HEK293T (cell line): Measurements from ENCODE around the gene SLC22A5.

Source experiments
- CTCF ChIA-PET: fragments of 350-600 bp; formaldehyde crosslinking; extraction: SDS; loops from one replicate; lab custom pipeline; 2021; ENCODE audit warnings: antibody characterized with exemption, inconsistent platforms; lab: Yijun Ruan, JAX
- POLR2A ChIA-PET: fragments of 350-600 bp; formaldehyde crosslinking; extraction: SDS; loops from one replicate; lab custom pipeline; 2020; ENCODE audit warnings: antibody characterized with exemption, inconsistent platforms; lab: Yijun Ruan, JAX
- DNase-seq: peaks from one replicate; pipeline ENCODE4 v3.0.0; 2012; ENCODE audit warnings: mixed read lengths; ENCODE audit errors: extremely low spot score
- BHLHE40 ChIP-seq: fragments of 450-650 bp; IDR thresholded peaks from 2 replicates; pipeline ENCODE4 v1.6.1; 2016; ENCODE audit warnings: mild to moderate bottlenecking, moderate library complexity, borderline replicate concordance
- CTBP1 ChIP-seq: fragments of 450-650 bp; IDR thresholded peaks from 2 replicates; pipeline ENCODE4 v1.6.1; 2016; ENCODE audit warnings: borderline replicate concordance
- ELF4 ChIP-seq: fragments of 450-650 bp; IDR thresholded peaks from 2 replicates; pipeline ENCODE4 v1.6.1; 2017; ENCODE audit warnings: antibody characterized with exemption
- FOXA1 ChIP-seq: fragments of 450-650 bp; IDR thresholded peaks from 2 replicates; pipeline ENCODE4 v1.6.1; 2016; ENCODE audit warnings: mild to moderate bottlenecking
- HDGF ChIP-seq: fragments of 450-650 bp; IDR thresholded peaks from 2 replicates; pipeline ENCODE4 v1.6.1; 2017; ENCODE audit warnings: antibody characterized with exemption, borderline replicate concordance
- L3MBTL2 ChIP-seq: fragments of 450-650 bp; conservative IDR thresholded peaks from 2 replicates; pipeline ENCODE4 v1.6.1; 2016; ENCODE audit warnings: mild to moderate bottlenecking
- LEF1 ChIP-seq: fragments of 450-650 bp; IDR thresholded peaks from 2 replicates; pipeline ENCODE4 v1.6.1; 2017; ENCODE audit warnings: mild to moderate bottlenecking, borderline replicate concordance
- NFRKB ChIP-seq: fragments of 450-650 bp; IDR thresholded peaks from 2 replicates; pipeline ENCODE4 v1.6.1; 2016; ENCODE audit warnings: mild to moderate bottlenecking, moderate library complexity
- SP1 ChIP-seq: fragments of 450-650 bp; IDR thresholded peaks from 2 replicates; pipeline ENCODE4 v1.6.1; 2017
- SUZ12 ChIP-seq: fragments of 450-650 bp; IDR thresholded peaks from 2 replicates; pipeline ENCODE4 v1.6.1; 2016; ENCODE audit warnings: mild to moderate bottlenecking
- TARDBP ChIP-seq: fragments of 450-650 bp; IDR thresholded peaks from 2 replicates; pipeline ENCODE4 v1.6.1; 2016
- ZNF384 ChIP-seq: fragments of 450-650 bp; IDR thresholded peaks from 2 replicates; pipeline ENCODE4 v1.6.1; 2016

The SLC22A5 gene

DNA sequence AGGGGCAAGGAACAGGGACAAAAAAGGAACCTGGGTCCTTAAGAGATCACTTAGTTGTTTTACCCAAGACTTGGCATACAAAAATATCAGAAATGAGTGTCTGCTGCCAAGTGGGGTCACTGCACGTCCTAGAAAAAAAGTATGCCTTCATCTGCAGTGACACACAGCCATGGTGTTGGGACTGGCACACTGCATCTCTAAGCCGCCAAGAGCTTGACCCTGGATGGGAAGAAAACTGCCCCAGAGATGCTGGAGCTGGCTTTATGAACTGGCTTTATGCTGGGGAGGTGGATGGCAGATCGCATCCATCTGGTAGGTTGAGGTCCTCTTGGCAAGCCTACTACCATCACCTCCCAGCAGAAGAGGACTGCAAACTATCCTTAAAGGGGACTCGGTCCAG lies 69.4 kb downstream of the SLC22A5 start:
- CTCF ChIA-PET, result no interaction called here
- no peak for TF ChIP-seq NFRKB
- no peak for TF ChIP-seq ZNF384
- no peak for TF ChIP-seq CTBP1
- TF ChIP-seq FOXA1, result no peak
- no peak for TF ChIP-seq L3MBTL2
- POLR2A ChIA-PET, result no interaction called here
- DNase-seq, result no peak

DNA sequence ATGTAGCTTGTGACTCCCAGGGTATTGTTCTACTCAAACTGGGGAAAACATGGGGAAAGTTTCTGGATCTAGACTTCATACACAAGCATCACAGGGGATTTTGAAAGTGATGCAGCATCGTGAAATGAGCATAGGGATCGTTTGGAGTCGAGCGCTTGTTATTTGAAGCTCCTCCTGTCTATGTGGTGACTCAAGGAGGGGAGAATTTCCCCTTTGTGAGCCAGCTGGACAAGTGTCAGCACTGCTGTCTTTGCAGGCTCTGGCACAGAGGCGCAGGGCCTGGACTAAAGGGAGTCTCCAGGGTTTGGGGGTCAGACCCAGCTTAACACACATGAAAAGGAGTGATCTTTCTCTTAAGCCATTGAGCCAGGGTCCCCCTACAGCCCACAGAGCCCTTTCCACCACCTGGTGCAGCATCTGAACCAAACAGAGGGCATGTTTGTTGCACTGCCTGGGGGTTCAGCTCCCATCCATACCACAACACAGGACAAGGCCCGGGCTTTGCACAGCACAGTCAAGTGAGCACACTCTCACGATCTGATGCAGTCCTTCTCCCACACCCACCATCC lies 70.1 kb downstream of the SLC22A5 start:
- no peak for DNase-seq
- ChIA-PET POLR2A (no interaction called here), CTCF (interaction anchor here (0.7 kb wide), 2 partner anchors 87 to 236 kb away, joined by 4 read pairs; no protein-coding TSS in a partner anchor)
- TF ChIP-seq CTBP1 (no peak), SUZ12 (no peak), L3MBTL2 (no peak), TARDBP (no peak), HDGF (no peak), BHLHE40 (no peak), ZNF384 (no peak), SP1 (no peak)

DNA sequence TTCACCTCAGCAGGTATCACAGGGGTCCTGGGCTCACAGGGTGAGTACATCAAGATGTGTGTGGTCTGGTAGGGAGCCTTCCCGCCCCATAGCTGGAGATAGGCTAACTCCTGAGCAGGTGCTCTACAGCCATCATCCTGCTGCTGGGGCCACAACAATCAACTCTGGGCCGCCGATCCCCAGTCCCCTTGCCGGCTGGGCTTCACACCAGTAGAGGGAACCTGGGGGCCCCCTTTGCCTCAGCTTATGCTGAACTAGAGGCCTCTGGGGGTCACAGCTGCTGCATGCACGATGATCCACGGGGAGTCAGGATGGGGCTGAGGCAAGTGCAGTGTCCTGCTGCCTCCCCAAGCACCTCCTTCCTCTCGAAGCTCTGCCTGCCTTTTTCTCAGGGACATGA lies 74.6 kb downstream of the SLC22A5 start:
- no peak for TF ChIP-seq ZNF384
- no peak for TF ChIP-seq ELF4
- no peak for TF ChIP-seq SUZ12
- TF ChIP-seq LEF1, result no peak
- TF ChIP-seq BHLHE40, result no peak
- DNase-seq, result no peak
- POLR2A ChIA-PET, result interaction anchor here (0.8 kb wide), 1 partner anchor 23 kb away, joined by 3 read pairs; no protein-coding TSS in a partner anchor
- CTCF ChIA-PET, result no interaction called here
